RCC 7860 (cell line): Measurements from ENCODE around the gene EHD1.

Experiments used
- DNase-seq: peaks from one replicate; pipeline ENCODE4 v3.0.0-alpha.2; 2015; ENCODE audit warnings: low spot score
- FAIRE-seq: peaks from 2 replicates; lab custom pipeline; 2012; peaks lifted over from hg19 to GRCh38; lab: Jason Lieb, UNC

Gene EHD1

GRCh38 chr11:64845129-64845775, 33.2 kb downstream of the EHD1 start:
- no peak for FAIRE-seq
- DNase-seq = no peak

GRCh38 chr11:64844330-64845128, 33.9 kb downstream of the EHD1 start, which contains the start of gene CDC42BPG:
CDC42BPG (minus strand) TSS chr11:64844653; CDS start chr11:64844569, 84 bp downstream.
- FAIRE-seq = no peak

GRCh38 chr11:64843686-64844329, 34.6 kb downstream of the EHD1 start:
- FAIRE-seq (no peak), DNase-seq (no peak)

More at GRCh38 chr11:64844330-64845128, 33.9 kb downstream of the EHD1 start, which contains the start of gene CDC42BPG:
- no peak for DNase-seq

- FAIRE-seq = no peak
- DNase-seq = peak; percentile 36
Observed at GRCh38 chr11:64842851-64843685, 35.4 kb downstream of the EHD1 start.

GRCh38 chr11:64842366-64842759, 36.1 kb downstream of the EHD1 start:
- FAIRE-seq (no peak), DNase-seq (no peak)

- FAIRE-seq (no peak), DNase-seq (no peak)
Observed at GRCh38 chr11:64841592-64842365, 36.6 kb downstream of the EHD1 start.

GRCh38 chr11:64839887-64840782, 38.3 kb downstream of the EHD1 start:
- no peak for FAIRE-seq
- DNase-seq = no peak

GRCh38 chr11:64839335-64839734, 39.1 kb downstream of the EHD1 start:
- FAIRE-seq = no peak
- no peak for DNase-seq

GRCh38 chr11:64838600-64839334, 39.7 kb downstream of the EHD1 start:
- FAIRE-seq = no peak
- DNase-seq = no peak

GRCh38 chr11:64837887-64838351, 40.5 kb downstream of the EHD1 start:
- no peak for DNase-seq
- no peak for FAIRE-seq

GRCh38 chr11:64836448-64837072, 41.9 kb downstream of the EHD1 start:
- DNase-seq (no peak), FAIRE-seq (no peak)

- FAIRE-seq (no peak), DNase-seq (no peak)
Observed at GRCh38 chr11:64835616-64836447, 42.6 kb downstream of the EHD1 start.

GRCh38 chr11:64834723-64835615, 43.5 kb downstream of the EHD1 start:
- DNase-seq (peak; percentile 60), FAIRE-seq (peak; percentile 61)

- no peak for DNase-seq
- FAIRE-seq = no peak
Observed at GRCh38 chr11:64834031-64834722, 44.2 kb downstream of the EHD1 start.

- DNase-seq (no peak), FAIRE-seq (no peak)
Observed at GRCh38 chr11:64833509-64833908, 44.9 kb downstream of the EHD1 start.
